Measurements from ENCODE around the gene SMC3.
"Not testable (repeated sequence)": the region's sequence is repeated elsewhere in the genome, so short reads cannot be mapped to it uniquely, and the experiment has no call there.

SMC3 gene

GRCh38 chr10:110597476-110597875 is 30.0 kb downstream of the SMC3 start:
- DNase-seq = no peak

GRCh38 chr10:110600487-110601101 is 33.1 kb downstream of the SMC3 start:
- peak; percentile 4 for DNase-seq

- DNase-seq = no peak
Measured at GRCh38 chr10:110601581-110601980, 34.1 kb downstream of the SMC3 start.

GRCh38 chr10:110608087-110608486 is 40.6 kb downstream of the SMC3 start:
- DNase-seq = no peak

- DNase-seq = peak; percentile 71
Measured at GRCh38 chr10:110609605-110610004, 42.1 kb downstream of the SMC3 start.

- peak; percentile 50 for DNase-seq
Measured at GRCh38 chr10:110610308-110610774, 42.8 kb downstream of the SMC3 start.

GRCh38 chr10:110610781-110611180 is 43.3 kb downstream of the SMC3 start:
- DNase-seq = not testable (repeated sequence)

GRCh38 chr10:110612087-110612486 is 44.6 kb downstream of the SMC3 start:
- DNase-seq = no peak

- no peak for DNase-seq
Measured at GRCh38 chr10:110612629-110613028, 45.1 kb downstream of the SMC3 start.

- DNase-seq = no peak
Measured at GRCh38 chr10:110613341-110613995, 46.0 kb downstream of the SMC3 start.

- DNase-seq = no peak
Measured at GRCh38 chr10:110613996-110614495, 46.6 kb downstream of the SMC3 start.

- DNase-seq = peak; percentile 55
Measured at GRCh38 chr10:110615057-110615747, 47.7 kb downstream of the SMC3 start.

GRCh38 chr10:110616493-110617033 is 49.1 kb downstream of the SMC3 start:
- no peak for DNase-seq

- DNase-seq = no peak
Measured at GRCh38 chr10:110617425-110618229, 50.1 kb downstream of the SMC3 start.

GRCh38 chr10:110618230-110618610 is 50.7 kb downstream of the SMC3 start:
- no peak for DNase-seq

- no peak for DNase-seq
Measured at GRCh38 chr10:110619514-110620397, 52.3 kb downstream of the SMC3 start.

- no peak for DNase-seq
Measured at GRCh38 chr10:110620398-110620719, 52.9 kb downstream of the SMC3 start.

- DNase-seq = not testable (repeated sequence)
Measured at GRCh38 chr10:110623316-110623715, 55.8 kb downstream of the SMC3 start.

- no peak for DNase-seq
Measured at GRCh38 chr10:110625356-110625894, 57.9 kb downstream of the SMC3 start.

GRCh38 chr10:110625951-110626855 is 58.7 kb downstream of the SMC3 start:
- DNase-seq = no peak

Measured in NCI-H1436 treated with DMSO at 0.1 percent for 48 hours (cell line).